ENCODE results near the gene CASTOR1. TPM values are rescaled to one million over a fixed set of nuclear protein-coding genes. Genes with fewer than 3 reads are reported as not detected.

Gene CASTOR1
- total RNA-seq, 2 experiments from 2014 or later = 24.2 to 27.5 TPM

DNA sequence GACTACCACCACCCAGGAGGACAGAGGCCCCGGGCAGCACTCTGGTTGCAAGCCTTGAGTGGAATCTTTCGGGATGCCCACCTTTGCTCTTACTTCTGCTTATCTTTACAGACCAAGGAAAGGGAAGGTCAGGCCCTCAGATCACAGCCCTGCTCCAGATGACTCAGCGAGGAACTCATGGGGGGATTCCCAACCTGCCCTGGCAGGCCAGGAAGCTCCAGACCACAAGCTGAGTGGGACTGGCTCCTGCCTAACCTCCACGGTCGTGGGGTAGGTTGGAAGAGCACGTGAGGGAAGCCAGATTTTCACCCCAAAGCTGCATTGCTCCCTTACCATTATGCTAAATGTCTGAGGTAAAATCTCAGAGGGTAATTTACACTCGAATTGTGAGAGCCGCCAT, 25.6 kb upstream of the CASTOR1 start:
- Mint-ChIP-seq H3K9me3 (no peaks in the 10 kb centered on the region), H3K4me1 (peaks cover 76% of the 10 kb centered on the region), H3K27me3 (no peaks in the 10 kb centered on the region), H3K27ac (peak overlapping the region; percentile 35), H3K4me3 (peak overlapping the region; percentile 16), H3K36me3 (peaks cover 50% of the 10 kb centered on the region)
- no peak for DNase-seq
- POLR2A ChIA-PET = interaction anchor here (0.9 to 3.1 kb wide), 3 partner anchors 9 to 24 kb away, joined by 3 to 18 read pairs (median 12); partner anchors contain the start of genes CASTOR1 and TBC1D10A
- ATAC-seq (ENCODE audit: low read depth) = no peak

- H3K27ac Mint-ChIP-seq = peak overlapping the region; percentile 32
- POLR2A ChIA-PET = interaction anchor here (0.6 to 3.1 kb wide), 7 partner anchors 8 to 60 kb away, joined by 3 to 18 read pairs (median 5); partner anchors contain the start of genes CASTOR1 and TBC1D10A
Observed at GRCh38 chr22:30313527-30314363, 24.4 kb upstream of the CASTOR1 start.

GRCh38 chr22:30312053-30312452, 22.7 kb upstream of the CASTOR1 start:
- no peak overlapping the region for H3K4me3 Mint-ChIP-seq

More at GRCh38 chr22:30313527-30314363, 24.4 kb upstream of the CASTOR1 start:
- ATAC-seq (ENCODE audit: low read depth) (no peak), DNase-seq (no peak)
- peak overlapping the region; percentile 2 for H3K4me3 Mint-ChIP-seq
- no peaks in the 10 kb centered on the region for H3K9me3 Mint-ChIP-seq
- peaks cover 42% of the 10 kb centered on the region for H3K36me3 Mint-ChIP-seq
- H3K27me3 Mint-ChIP-seq = no peaks in the 10 kb centered on the region
- peaks cover 72% of the 10 kb centered on the region for H3K4me1 Mint-ChIP-seq

GRCh38 chr22:30310881-30311771, 21.8 kb upstream of the CASTOR1 start:
- no peaks in the 10 kb centered on the region for H3K9me3 Mint-ChIP-seq
- no peaks in the 10 kb centered on the region for H3K27me3 Mint-ChIP-seq
- peak overlapping the region; percentile 88 for H3K27ac Mint-ChIP-seq
- H3K4me3 Mint-ChIP-seq = peak overlapping the region; percentile 20
- peaks cover 79% of the 10 kb centered on the region for H3K4me1 Mint-ChIP-seq
- ATAC-seq (ENCODE audit: low read depth) (no peak), DNase-seq (no peak)
- peaks cover 44% of the 10 kb centered on the region for H3K36me3 Mint-ChIP-seq
- POLR2A ChIA-PET = interaction anchor here (0.6 to 9.4 kb wide), 5 partner anchors 12 to 92 kb away, joined by 3 to 160 read pairs (median 8); partner anchors contain the start of genes CASTOR1, CCDC157, SF3A1 and TBC1D10A

More at GRCh38 chr22:30312053-30312452, 22.7 kb upstream of the CASTOR1 start:
- no peak for ATAC-seq (ENCODE audit: low read depth)
- DNase-seq = no peak
- Mint-ChIP-seq H3K9me3 (no peaks in the 10 kb centered on the region), H3K27ac (peak overlapping the region; percentile 63), H3K36me3 (peaks cover 47% of the 10 kb centered on the region), H3K27me3 (no peaks in the 10 kb centered on the region), H3K4me1 (peaks cover 75% of the 10 kb centered on the region)
- POLR2A ChIA-PET = interaction anchor here (1.1 to 2.3 kb wide), 2 partner anchors 14 to 23 kb away, joined by 3 to 16 read pairs; partner anchors contain the start of genes CASTOR1 and TBC1D10A

- no peaks in the 10 kb centered on the region for H3K9me3 Mint-ChIP-seq
- ATAC-seq (ENCODE audit: low read depth) (peak; percentile 49), DNase-seq (no peak)
- POLR2A ChIA-PET = interaction anchor here (0.6 to 9.4 kb wide), 6 partner anchors 13 to 93 kb away, joined by 3 to 160 read pairs (median 6); partner anchors contain the start of genes CASTOR1, CCDC157, SF3A1 and TBC1D10A
- H3K4me1 Mint-ChIP-seq = peaks cover 78% of the 10 kb centered on the region
- peak overlapping the region; percentile 76 for H3K4me3 Mint-ChIP-seq
- peak overlapping the region; percentile 88 for H3K27ac Mint-ChIP-seq
- no peaks in the 10 kb centered on the region for H3K27me3 Mint-ChIP-seq
- H3K36me3 Mint-ChIP-seq = peaks cover 38% of the 10 kb centered on the region
Observed at GRCh38 chr22:30309951-30310741, 20.8 kb upstream of the CASTOR1 start.

GRCh38 chr22:30308518-30309230, 19.4 kb upstream of the CASTOR1 start:
- peak overlapping the region; percentile 52 for H3K4me3 Mint-ChIP-seq
- DNase-seq (no peak), ATAC-seq (ENCODE audit: low read depth) (no peak)
- H3K27ac Mint-ChIP-seq = peak overlapping the region; percentile 80
- POLR2A ChIA-PET = interaction anchor here (0.6 to 9.4 kb wide), 6 partner anchors 12 to 69 kb away, joined by 3 to 160 read pairs (median 10); partner anchors contain the start of genes CASTOR1, CCDC157, SF3A1 and TBC1D10A
- H3K4me1 Mint-ChIP-seq = peaks cover 82% of the 10 kb centered on the region
- H3K9me3 Mint-ChIP-seq = no peaks in the 10 kb centered on the region
- H3K27me3 Mint-ChIP-seq = no peaks in the 10 kb centered on the region
- peaks cover 33% of the 10 kb centered on the region for H3K36me3 Mint-ChIP-seq

DNA sequence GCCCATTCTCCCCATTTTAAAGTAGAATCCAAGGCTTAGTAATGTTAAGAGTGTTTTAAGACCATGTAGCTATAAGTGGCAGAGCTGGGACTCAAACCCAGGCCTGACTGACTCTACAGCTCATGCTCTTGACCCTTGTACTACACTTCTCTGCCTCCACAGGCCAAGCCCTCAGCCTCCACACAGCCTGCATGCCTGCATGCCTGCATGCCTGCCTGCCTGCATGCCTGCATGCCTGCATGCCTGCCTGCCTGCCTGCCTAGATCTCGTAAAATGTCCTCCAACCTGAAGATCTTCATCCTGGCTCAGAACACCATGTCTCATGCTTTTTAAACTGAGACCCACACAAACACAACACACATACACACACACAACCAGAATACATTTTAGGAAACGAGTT, 18.8 kb upstream of the CASTOR1 start:
- no peaks in the 10 kb centered on the region for H3K9me3 Mint-ChIP-seq
- POLR2A ChIA-PET = interaction anchor here (0.7 to 9.4 kb wide), 3 partner anchors 15 to 48 kb away, joined by 3 to 160 read pairs (median 110); partner anchors contain the start of genes CASTOR1, CCDC157, SF3A1 and TBC1D10A
- peaks cover 37% of the 10 kb centered on the region for H3K36me3 Mint-ChIP-seq
- H3K4me1 Mint-ChIP-seq = peaks cover 88% of the 10 kb centered on the region
- peak overlapping the region; percentile 80 for H3K27ac Mint-ChIP-seq
- DNase-seq = no peak
- H3K27me3 Mint-ChIP-seq = no peaks in the 10 kb centered on the region
- H3K4me3 Mint-ChIP-seq = peak overlapping the region; percentile 52
- ATAC-seq (ENCODE audit: low read depth) = no peak

- POLR2A ChIA-PET = interaction anchor here (1.0 to 9.4 kb wide), 7 partner anchors 9 to 117 kb away, joined by 3 to 160 read pairs (median 14); partner anchors contain the start of genes CASTOR1, CCDC157, SF3A1 and TBC1D10A
- no peak for DNase-seq
Observed at GRCh38 chr22:30307041-30307574, 17.8 kb upstream of the CASTOR1 start.

GRCh38 chr22:30306627-30307011, 17.3 kb upstream of the CASTOR1 start:
- H3K36me3 Mint-ChIP-seq = peaks cover 34% of the 10 kb centered on the region

More at GRCh38 chr22:30307041-30307574, 17.8 kb upstream of the CASTOR1 start:
- H3K36me3 Mint-ChIP-seq = peaks cover 34% of the 10 kb centered on the region
- peaks cover 88% of the 10 kb centered on the region for H3K4me1 Mint-ChIP-seq
- no peaks in the 10 kb centered on the region for H3K9me3 Mint-ChIP-seq
- ATAC-seq (ENCODE audit: low read depth) = peak; percentile 8
- peak overlapping the region; percentile 73 for H3K4me3 Mint-ChIP-seq
- H3K27me3 Mint-ChIP-seq = no peaks in the 10 kb centered on the region
- H3K27ac Mint-ChIP-seq = peak overlapping the region; percentile 80

DNA sequence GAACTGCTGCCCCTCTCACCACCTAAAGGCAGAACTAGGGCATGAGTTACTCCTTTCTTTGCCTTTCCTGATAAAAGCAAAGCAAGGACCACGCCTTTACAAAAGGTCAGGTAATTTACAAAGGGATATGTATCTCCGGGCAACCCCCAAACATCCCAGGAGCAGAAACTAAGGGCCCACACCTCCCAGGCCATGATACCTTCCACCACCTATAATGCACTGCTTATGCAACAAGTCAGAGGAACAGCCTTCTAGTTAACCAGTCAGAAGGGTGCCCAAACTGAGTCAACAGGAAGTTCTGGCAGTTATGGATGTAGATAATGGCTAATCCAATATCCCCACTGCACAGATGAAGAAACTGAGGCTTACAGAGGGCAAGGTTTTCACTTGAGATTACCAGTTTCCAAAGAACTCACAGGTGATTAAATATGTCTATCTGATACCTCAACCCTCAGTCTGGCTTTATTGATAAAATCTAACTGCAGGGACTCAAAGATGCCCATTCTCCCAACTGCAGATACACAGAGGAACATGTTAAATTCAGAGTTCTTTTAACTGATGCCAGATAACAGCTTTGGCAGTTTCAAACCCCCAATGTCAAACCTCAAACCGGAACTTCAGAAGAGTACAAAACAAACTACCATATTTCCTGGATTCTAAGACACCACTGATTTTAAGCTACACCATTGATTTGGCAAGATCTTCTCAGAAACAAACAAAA, 16.8 kb upstream of the CASTOR1 start:
- Mint-ChIP-seq H3K9me3 (no peaks in the 10 kb centered on the region), H3K27me3 (no peaks in the 10 kb centered on the region)
- POLR2A ChIA-PET = interaction anchor here (1.0 to 9.4 kb wide), 8 partner anchors 10 to 118 kb away, joined by 3 to 160 read pairs (median 12); partner anchors contain the start of genes CASTOR1, CCDC157, SF3A1 and TBC1D10A

More at GRCh38 chr22:30306627-30307011, 17.3 kb upstream of the CASTOR1 start:
- Mint-ChIP-seq H3K4me3 (peak overlapping the region; percentile 73), H3K9me3 (no peaks in the 10 kb centered on the region), H3K4me1 (peaks cover 87% of the 10 kb centered on the region), H3K27ac (peak overlapping the region; percentile 80), H3K27me3 (no peaks in the 10 kb centered on the region)
- DNase-seq (no peak), ATAC-seq (ENCODE audit: low read depth) (peak; percentile 25)
- POLR2A ChIA-PET = interaction anchor here (1.0 to 9.4 kb wide), 7 partner anchors 10 to 117 kb away, joined by 3 to 160 read pairs (median 14); partner anchors contain the start of genes CASTOR1, CCDC157, SF3A1 and TBC1D10A

More for the DNA sequence above, 16.8 kb upstream of the CASTOR1 start:
- Mint-ChIP-seq H3K27ac (peak overlapping the region; percentile 80), H3K4me1 (peaks cover 88% of the 10 kb centered on the region), H3K4me3 (peak overlapping the region; percentile 73), H3K36me3 (peaks cover 36% of the 10 kb centered on the region)
- no peak for DNase-seq
- ATAC-seq (ENCODE audit: low read depth) = peak; percentile 27

Data from activated naive CD8-positive, alpha-beta T cell treated with anti-CD3 and anti-CD28 coated beads, Interleukin-2, amount 10 ng/mL, durations not matched to agents 7 days and 5 days (primary cell).